GM20000 (cell line): ENCODE results near the gene RBMS3.
A peak's percentile ranks its signal among the peaks of the same experiment; 100 is the strongest.
"Not testable (repeated sequence)": the region's sequence is repeated elsewhere in the genome, so short reads cannot be mapped to it uniquely, and the experiment has no call there.

ENCODE experiments used
- DNase-seq: peaks from one replicate; pipeline ENCODE4 v3.0.0; 2012; ENCODE audit warnings: low spot score
- CTCF ChIP-seq: IDR thresholded peaks from 2 replicates; pipeline ENCODE4 v1.5.1; 2012; ENCODE audit warnings: mild to moderate bottlenecking, control low read depth; ENCODE audit errors: extremely low read depth, missing control alignments

The RBMS3 gene

GRCh38 chr3:30035935-30036567 lies 755.2 kb downstream of the RBMS3 start:
- TF ChIP-seq CTCF = no peak
- DNase-seq = no peak

- no peak for DNase-seq
- TF ChIP-seq CTCF = no peak
Measured at GRCh38 chr3:30040126-30040525, 759.3 kb downstream of the RBMS3 start.

- not testable (repeated sequence) for DNase-seq
Measured at GRCh38 chr3:30041481-30041880, 760.6 kb downstream of the RBMS3 start.

- DNase-seq = peak; percentile 26
- TF ChIP-seq CTCF = peak; percentile 40
Measured at GRCh38 chr3:30042274-30042859, 761.5 kb downstream of the RBMS3 start.

GRCh38 chr3:30042916-30043555 lies 762.2 kb downstream of the RBMS3 start:
- TF ChIP-seq CTCF = no peak
- no peak for DNase-seq

- TF ChIP-seq CTCF = no peak
- no peak for DNase-seq
Measured at GRCh38 chr3:30044515-30044914, 763.6 kb downstream of the RBMS3 start.

- DNase-seq = no peak
- no peak for TF ChIP-seq CTCF
Measured at GRCh38 chr3:30048431-30048830, 767.6 kb downstream of the RBMS3 start.

- DNase-seq = not testable (repeated sequence)
Measured at GRCh38 chr3:30050116-30050515, 769.2 kb downstream of the RBMS3 start.
